Neural progenitor cell (in vitro differentiated cells): Measurements from ENCODE around the gene TRIO. TPM values are rescaled to one million over a fixed set of nuclear protein-coding genes. Genes with fewer than 3 reads are reported as not detected.

ENCODE experiments used
- DNase-seq: peaks from one replicate; pipeline ENCODE4 v3.0.0-alpha.2; 2016; ENCODE audit warnings: low spot score
- H2AFZ ChIP-seq: fragments of 200-600 bp; sonication (generic); replicated peaks from 2 replicates; pipeline ENCODE4 v1.6.1; 2016; ENCODE audit warnings: antibody characterized with exemption
- H3F3A ChIP-seq: fragments of 200-600 bp; sonication (generic); 2 replicates; pipeline ENCODE4 v1.6.1; 2016; ENCODE audit warnings: antibody characterized with exemption, low read depth
- H3K27ac ChIP-seq: fragments of 200-600 bp; sonication (generic); 2 replicates; pipeline ENCODE4 v1.5.1; 2016; ENCODE audit warnings: mild to moderate bottlenecking
- H3K27me3 ChIP-seq: fragments of 200-600 bp; sonication (generic); 2 replicates; pipeline ENCODE4 v1.6.1; 2016; ENCODE audit warnings: mild to moderate bottlenecking, moderate library complexity
- H3K36me3 ChIP-seq: fragments of 200-600 bp; sonication (generic); 2 replicates; pipeline ENCODE4 v1.5.1; 2016
- H3K4me1 ChIP-seq: fragments of 200-600 bp; sonication (generic); 2 replicates; pipeline ENCODE4 v1.6.1; 2016; ENCODE audit warnings: mixed run types
- H3K4me2 ChIP-seq: fragments of 200-600 bp; sonication (generic); 2 replicates; pipeline ENCODE4 v1.6.1; 2016
- H3K4me3 ChIP-seq: fragments of 200-600 bp; sonication (generic); 2 replicates; pipeline ENCODE4 v1.5.1; 2016
- H3K79me2 ChIP-seq: fragments of 200-600 bp; sonication (generic); 2 replicates; pipeline ENCODE4 v1.6.1; 2016; ENCODE audit warnings: low read depth
- H3K9ac ChIP-seq: fragments of 200-600 bp; sonication (generic); 2 replicates; pipeline ENCODE4 v1.6.1; 2016
- H3K9me3 ChIP-seq: fragments of 200-600 bp; sonication (generic); 2 replicates; pipeline ENCODE4 v1.5.1; 2016; ENCODE audit warnings: low read depth
- H4K20me1 ChIP-seq: fragments of 200-600 bp; sonication (generic); 2 replicates; pipeline ENCODE4 v1.6.1; 2016; ENCODE audit warnings: low read depth
- H3K27ac Mint-ChIP-seq: 3 replicates; pipeline ENCODE4 v1.8.0; 2021; ENCODE audit warnings: mixed read lengths
- H3K27me3 Mint-ChIP-seq: 2 replicates; pipeline ENCODE4 v1.8.0; 2022; ENCODE audit warnings: low read depth, mild to moderate bottlenecking, inconsistent platforms, moderate library complexity, mixed read lengths; ENCODE audit not compliant: insufficient read depth
- H3K36me3 Mint-ChIP-seq: 3 replicates; pipeline ENCODE4 v1.8.0; 2021; ENCODE audit warnings: mixed read lengths
- H3K4me1 Mint-ChIP-seq: 3 replicates; pipeline ENCODE4 v1.8.0; 2021; ENCODE audit warnings: mixed read lengths
- H3K4me3 Mint-ChIP-seq: 3 replicates; pipeline ENCODE4 v1.8.0; 2021; ENCODE audit warnings: mild to moderate bottlenecking, moderate library complexity, mixed read lengths
- H3K9me3 Mint-ChIP-seq: 3 replicates; pipeline ENCODE4 v1.8.0; 2020; ENCODE audit warnings: mixed read lengths
- EZH2 ChIP-seq: fragments of 200-600 bp; sonication (generic); IDR thresholded peaks from 2 replicates; pipeline ENCODE4 v1.6.1; 2017; ENCODE audit warnings: antibody characterized with exemption, mild to moderate bottlenecking, moderate library complexity
- EZH2phosphoT487 ChIP-seq: fragments of 200-600 bp; sonication (generic); IDR thresholded peaks from 2 replicates; pipeline ENCODE4 v1.6.1; 2017; ENCODE audit warnings: antibody characterized with exemption
- total RNA-seq: library from RNA; depleted of rRNA; stranded (reverse); fragments of >200 nt; gene quantifications from 2 replicates; pipeline ENCODE4 v1.2.3, GENCODE V29; 2015; ENCODE audit warnings: low replicate concordance
- TF ChIP-seq, protein P1 (sequence below): fragments of 200-600 bp; sonication (generic); IDR thresholded peaks from 2 replicates; pipeline ENCODE4 v1.5.1; 2017; ENCODE audit warnings: antibody characterized with exemption, mild to moderate bottlenecking

Gene TRIO
- total RNA-seq, 1 donor from 2014 or later: 84.7 TPM

GRCh38 chr5:14351845-14352712, 208.9 kb downstream of the TRIO start:
- Histone ChIP-seq H3K27me3 (no peaks in the 10 kb centered on the region), H3K4me2 (no peak overlapping the region), H3K36me3 (no peaks in the 10 kb centered on the region), H3F3A (peaks cover 6% of the 10 kb centered on the region), H2AFZ (no peak overlapping the region), H3K4me3 (no peak overlapping the region), H3K79me2 (no peaks in the 10 kb centered on the region), H3K9ac (no peak overlapping the region), H3K9me3 (no peaks in the 10 kb centered on the region), H3K4me1 (peaks cover 7% of the 10 kb centered on the region), H4K20me1 (peaks cover 46% of the 10 kb centered on the region), H3K27ac (no peak overlapping the region)
- peaks cover 24% of the 10 kb centered on the region for H3K4me1 Mint-ChIP-seq
- peaks cover 10% of the 10 kb centered on the region for H3K36me3 Mint-ChIP-seq
- DNase-seq: peak; percentile 78
- no peak overlapping the region for H3K27ac Mint-ChIP-seq
- no peaks in the 10 kb centered on the region for H3K27me3 Mint-ChIP-seq
- TF ChIP-seq, protein P1, sequence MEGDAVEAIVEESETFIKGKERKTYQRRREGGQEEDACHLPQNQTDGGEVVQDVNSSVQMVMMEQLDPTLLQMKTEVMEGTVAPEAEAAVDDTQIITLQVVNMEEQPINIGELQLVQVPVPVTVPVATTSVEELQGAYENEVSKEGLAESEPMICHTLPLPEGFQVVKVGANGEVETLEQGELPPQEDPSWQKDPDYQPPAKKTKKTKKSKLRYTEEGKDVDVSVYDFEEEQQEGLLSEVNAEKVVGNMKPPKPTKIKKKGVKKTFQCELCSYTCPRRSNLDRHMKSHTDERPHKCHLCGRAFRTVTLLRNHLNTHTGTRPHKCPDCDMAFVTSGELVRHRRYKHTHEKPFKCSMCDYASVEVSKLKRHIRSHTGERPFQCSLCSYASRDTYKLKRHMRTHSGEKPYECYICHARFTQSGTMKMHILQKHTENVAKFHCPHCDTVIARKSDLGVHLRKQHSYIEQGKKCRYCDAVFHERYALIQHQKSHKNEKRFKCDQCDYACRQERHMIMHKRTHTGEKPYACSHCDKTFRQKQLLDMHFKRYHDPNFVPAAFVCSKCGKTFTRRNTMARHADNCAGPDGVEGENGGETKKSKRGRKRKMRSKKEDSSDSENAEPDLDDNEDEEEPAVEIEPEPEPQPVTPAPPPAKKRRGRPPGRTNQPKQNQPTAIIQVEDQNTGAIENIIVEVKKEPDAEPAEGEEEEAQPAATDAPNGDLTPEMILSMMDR: peak; percentile 98
- no peak for TF ChIP-seq EZH2phosphoT487
- no peak overlapping the region for H3K4me3 Mint-ChIP-seq
- no peaks in the 10 kb centered on the region for H3K9me3 Mint-ChIP-seq

- Histone ChIP-seq H3K4me1 (peaks cover 17% of the 10 kb centered on the region), H3K27ac (no peak overlapping the region), H3K9ac (no peak overlapping the region), H3F3A (peaks cover 10% of the 10 kb centered on the region), H3K79me2 (no peaks in the 10 kb centered on the region), H3K27me3 (no peaks in the 10 kb centered on the region), H3K36me3 (no peaks in the 10 kb centered on the region), H3K4me2 (no peak overlapping the region), H4K20me1 (peaks cover 62% of the 10 kb centered on the region), H3K4me3 (no peak overlapping the region), H2AFZ (no peak overlapping the region), H3K9me3 (no peaks in the 10 kb centered on the region)
- no peaks in the 10 kb centered on the region for H3K27me3 Mint-ChIP-seq
- TF ChIP-seq EZH2 (no peak), EZH2phosphoT487 (no peak)
- TF ChIP-seq, protein P1: no peak
- H3K36me3 Mint-ChIP-seq: peaks cover 3% of the 10 kb centered on the region
- H3K9me3 Mint-ChIP-seq: no peaks in the 10 kb centered on the region
- no peak for DNase-seq
- H3K4me3 Mint-ChIP-seq: no peak overlapping the region
- peaks cover 36% of the 10 kb centered on the region for H3K4me1 Mint-ChIP-seq
- no peak overlapping the region for H3K27ac Mint-ChIP-seq
These were observed 210.8 kb downstream of the TRIO start for GRCh38 chr5:14353726-14354474.

GRCh38 chr5:14355391-14355790, 212.2 kb downstream of the TRIO start:
- H3K9me3 Mint-ChIP-seq: no peaks in the 10 kb centered on the region
- H3K27ac ChIP-seq: no peak overlapping the region
- H3K27me3 ChIP-seq: no peaks in the 10 kb centered on the region
- no peaks in the 10 kb centered on the region for H3K27me3 Mint-ChIP-seq
- no peak overlapping the region for H3K4me3 Mint-ChIP-seq
- DNase-seq: no peak
- H3K9ac ChIP-seq: no peak overlapping the region
- no peak overlapping the region for H3K4me2 ChIP-seq
- peaks cover 56% of the 10 kb centered on the region for H4K20me1 ChIP-seq
- H3K4me3 ChIP-seq: no peak overlapping the region
- H3F3A ChIP-seq: peaks cover 10% of the 10 kb centered on the region
- no peaks in the 10 kb centered on the region for H3K9me3 ChIP-seq
- peaks cover 17% of the 10 kb centered on the region for H3K4me1 ChIP-seq
- no peaks in the 10 kb centered on the region for H3K79me2 ChIP-seq
- no peaks in the 10 kb centered on the region for H3K36me3 ChIP-seq
- TF ChIP-seq, protein P1: no peak
- TF ChIP-seq EZH2 (no peak), EZH2phosphoT487 (no peak)
- peaks cover 35% of the 10 kb centered on the region for H3K4me1 Mint-ChIP-seq
- no peak overlapping the region for H2AFZ ChIP-seq
- H3K36me3 Mint-ChIP-seq: peaks cover 6% of the 10 kb centered on the region
- no peak overlapping the region for H3K27ac Mint-ChIP-seq
